IMR-90 (cell line): ENCODE measurements around the gene KCNH4. TPM values are rescaled to one million over a fixed set of nuclear protein-coding genes. Genes with fewer than 3 reads are reported as not detected.

Source experiments
- ATAC-seq: fragments of 200-7000 bp; cut with Tn5 transposase; 2 replicates; pipeline ENCODE4 v1.9.1; 2020; ENCODE audit warnings: low read depth, mild to moderate bottlenecking, moderate library complexity
- BruUV-seq: library from RNA; stranded (reverse); fragments of 400-500 nt; replicated peaks from 2 replicates; lab custom pipeline; 2021; lab: Mats Ljungman, UMichigan
- CTCF ChIA-PET: fragments of 300-600 bp; formaldehyde crosslinking; extraction: SDS; loops from one replicate; lab custom pipeline; 2021; ENCODE audit warnings: antibody characterized with exemption; lab: Yijun Ruan, JAX
- POLR2A ChIA-PET: fragments of 300-600 bp; sonication (Branson Sonifier 250); formaldehyde crosslinking; loops from one replicate; lab custom pipeline; 2022; ENCODE audit warnings: antibody characterized with exemption; ENCODE audit not compliant: unreplicated experiment; lab: Charles Lee
- DNase-seq: peaks from one replicate; pipeline ENCODE4 v3.0.0; 2013
- H2AFZ ChIP-seq: replicated peaks from 2 replicates; pipeline ENCODE3; 2013; ENCODE audit warnings: low read length, mild to moderate bottlenecking; ENCODE audit not compliant: poor library complexity
- H2AK5ac ChIP-seq: 2 replicates; pipeline ENCODE4 v1.6.1; 2013; ENCODE audit warnings: low read depth, low read length, inconsistent platforms
- H2AK9ac ChIP-seq: replicated peaks from 2 replicates; pipeline ENCODE3; 2013; ENCODE audit warnings: mild to moderate bottlenecking, low read depth, low read length, moderate library complexity; ENCODE audit not compliant: poor library complexity
- H2BK120ac ChIP-seq: 2 replicates; pipeline ENCODE4 v1.6.1; 2013; ENCODE audit warnings: low read depth, low read length, inconsistent platforms
- H2BK15ac ChIP-seq: 3 replicates; pipeline ENCODE4 v1.6.1; 2013; ENCODE audit warnings: low read depth, low read length, inconsistent platforms
- H2BK20ac ChIP-seq: 2 replicates; pipeline ENCODE4 v1.6.1; 2013; ENCODE audit warnings: low read depth, mild to moderate bottlenecking, inconsistent platforms, low read length, moderate library complexity
- H2BK5ac ChIP-seq: 2 replicates; pipeline ENCODE4 v1.6.1; 2013; ENCODE audit warnings: mild to moderate bottlenecking, low read depth, low read length, inconsistent platforms; ENCODE audit not compliant: poor library complexity, severe bottlenecking
- H3K14ac ChIP-seq: replicated peaks from 2 replicates; pipeline ENCODE4 v1.6.1; 2013; ENCODE audit warnings: low read depth, low read length, inconsistent platforms
- H3K18ac ChIP-seq: 2 replicates; pipeline ENCODE4 v1.6.1; 2013; ENCODE audit warnings: low read depth, low read length, control low read depth
- H3K23ac ChIP-seq: 2 replicates; pipeline ENCODE4 v1.6.1; 2013; ENCODE audit warnings: low read depth, low read length, inconsistent platforms
- H3K27ac ChIP-seq: 2 replicates; pipeline ENCODE4 v1.5.1; 2013; ENCODE audit warnings: mild to moderate bottlenecking, control low read depth, low read length; ENCODE audit not compliant: insufficient read depth
- H3K27me3 ChIP-seq: 2 replicates; pipeline ENCODE4 v1.6.1; 2013; ENCODE audit warnings: low read length; ENCODE audit not compliant: control insufficient read depth, insufficient read depth
- H3K36me3 ChIP-seq: 2 replicates; pipeline ENCODE4 v1.6.1; 2013; ENCODE audit warnings: low read length, mixed read lengths; ENCODE audit not compliant: control insufficient read depth, insufficient read depth
- H3K4ac ChIP-seq: 2 replicates; pipeline ENCODE4 v1.6.1; 2013; ENCODE audit warnings: low read depth, low read length, inconsistent platforms
- H3K4me1 ChIP-seq: 2 replicates; pipeline ENCODE4 v1.6.1; 2013; ENCODE audit warnings: low read length, mixed read lengths; ENCODE audit not compliant: control insufficient read depth, insufficient read depth
- H3K4me2 ChIP-seq: 2 replicates; pipeline ENCODE4 v1.6.1; 2013; ENCODE audit warnings: low read depth, mild to moderate bottlenecking, control low read depth, low read length, moderate library complexity
- H3K4me3 ChIP-seq: 2 replicates; pipeline ENCODE4 v1.5.1; 2013; ENCODE audit warnings: low read depth, mild to moderate bottlenecking, control low read depth, low read length, moderate library complexity; ENCODE audit not compliant: insufficient read depth
- H3K56ac ChIP-seq: 2 replicates; pipeline ENCODE4 v1.6.1; 2013; ENCODE audit warnings: low read length, inconsistent platforms; ENCODE audit not compliant: insufficient read depth; ENCODE audit errors: extremely low read depth
- H3K79me1 ChIP-seq, 2 experiments: 2 replicates each; pipeline ENCODE4 v1.6.1; 2013; ENCODE audit warnings: low read length in 2 of 2, inconsistent platforms in 1 of 2, low read depth in 1 of 2
- H3K9ac ChIP-seq: 2 replicates; pipeline ENCODE4 v1.6.1; 2013; ENCODE audit warnings: low read depth, low read length, control low read depth
- H3K9me1 ChIP-seq: 2 replicates; pipeline ENCODE4 v1.6.1; 2013; ENCODE audit warnings: low read length, inconsistent platforms; ENCODE audit not compliant: insufficient read depth
- H3K9me3 ChIP-seq: 2 replicates; pipeline ENCODE4 v1.6.1; 2013; ENCODE audit warnings: low read length; ENCODE audit not compliant: control insufficient read depth, insufficient read depth
- H4K20me1 ChIP-seq: 2 replicates; pipeline ENCODE4 v1.6.1; 2013; ENCODE audit warnings: low read length, inconsistent platforms; ENCODE audit not compliant: insufficient read depth
- H4K5ac ChIP-seq: 2 replicates; pipeline ENCODE4 v1.6.1; 2013; ENCODE audit warnings: mild to moderate bottlenecking, low read depth, low read length, control low read depth
- H4K8ac ChIP-seq, 2 experiments: 2 replicates each; pipeline ENCODE4 v1.6.1; 2013; ENCODE audit warnings: low read depth in 2 of 2, low read length in 2 of 2, control low read depth in 1 of 2, inconsistent platforms in 1 of 2
- H4K91ac ChIP-seq: 2 replicates; pipeline ENCODE4 v1.6.1; 2013; ENCODE audit warnings: low read depth, low read length, inconsistent platforms; ENCODE audit not compliant: insufficient read depth
- POLR2A ChIP-seq: IDR thresholded peaks from 2 replicates; pipeline ENCODE4 v1.6.1; 2012; ENCODE audit warnings: mild to moderate bottlenecking, low read depth, low read length
- WGBS, 2 experiments: methylation state at CpG; one replicate each; pipeline versions ENCODE4 v1.1.5 to v1.1.7; 2013; ENCODE audit warnings: missing lambda C conversion rate in 2 of 2; ENCODE audit not compliant: insufficient read length in 1 of 2; ENCODE audit errors: extremely low coverage in 2 of 2; 5-methylcytosine and 5-hydroxymethylcytosine counted together
- dilution Hi-C: fragments of 300-500 bp; cut with HindIII; formaldehyde crosslinking; loops from one replicate; pipeline ENCODE4 v1.14.3; 2018; ENCODE audit warnings: low sequenced_read_pairs; ENCODE audit not compliant: unreplicated experiment
- in situ Hi-C: fragments of 300-500 bp; cut with MboI; formaldehyde crosslinking; loops from 3 replicates; pipeline ENCODE4 v1.14.3; 2019; ENCODE audit warnings: low sequenced_read_pairs, inconsistent platforms, mixed read lengths
- intact Hi-C: fragments of 100-400 bp; cut with micrococcal nuclease; formaldehyde crosslinking; loops from 2 replicates; pipeline ENCODE4 v1.10.0; 2022
- polyA plus RNA-seq, 3 experiments: library from polyadenylated mRNA; depleted of rRNA; stranded (reverse); fragments of >200 nt; gene quantifications; 2 replicates each; pipeline ENCODE4 v1.2.3, GENCODE V29; 2012; ENCODE audit warnings: low replicate concordance in 1 of 3
- total RNA-seq: library from RNA; depleted of rRNA; stranded (reverse); fragments of >200 nt; gene quantifications from 2 replicates; pipeline ENCODE4 v1.2.3, GENCODE V29; 2012

The KCNH4 gene
- total and polyA plus RNA-seq, 2 of the 4 experiments (the other 2 are of a cell fraction) = 0.03 TPM; not detected in 1

DNA sequence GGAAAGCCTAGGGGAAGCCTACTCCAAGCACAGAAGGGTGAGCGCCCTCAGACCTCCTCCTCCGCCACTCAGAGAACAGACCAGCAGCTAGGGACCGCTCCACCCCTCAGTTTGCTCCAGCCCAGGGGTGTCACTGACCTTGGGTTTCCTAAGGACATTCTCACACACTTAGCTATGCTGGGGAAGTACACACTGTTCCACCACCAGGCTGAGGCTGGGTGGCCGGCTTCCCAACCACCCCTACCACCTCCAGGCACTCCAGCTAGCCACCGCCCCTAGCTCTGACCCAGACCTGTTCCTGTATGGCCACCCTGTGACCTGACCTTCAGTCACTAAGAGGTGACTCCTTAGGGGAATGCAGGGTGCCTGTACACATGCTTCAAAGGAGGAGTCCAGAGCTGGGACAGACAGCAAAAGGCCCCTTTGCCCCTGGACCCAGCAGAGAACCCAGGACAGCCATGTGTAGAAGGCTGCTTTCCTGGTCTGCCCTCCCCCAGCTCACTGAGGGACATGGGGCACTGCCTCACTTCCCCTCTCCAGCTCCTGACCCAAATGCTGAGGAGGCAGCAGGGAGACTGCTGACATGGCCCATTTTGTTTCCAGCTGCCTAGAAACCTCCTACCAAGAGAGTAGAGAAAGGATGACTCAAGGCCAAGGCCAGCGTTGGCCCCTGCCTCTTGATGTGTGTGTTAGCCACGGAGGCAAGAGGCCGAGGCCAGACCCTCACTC, 51.7 kb downstream of the KCNH4 start:
- Histone ChIP-seq H4K20me1 (peaks cover 45% of the 10 kb centered on the region), H3K36me3 (peaks cover 51% of the 10 kb centered on the region), H3K9me3 (no peaks in the 10 kb centered on the region)

More for the DNA sequence above, 51.7 kb downstream of the KCNH4 start:
- H2AK9ac ChIP-seq = no peak overlapping the region
- ChIA-PET POLR2A (no interaction called here), CTCF (no interaction called here)
- H4K91ac ChIP-seq = no peak overlapping the region
- H3K27me3 ChIP-seq = no peaks in the 10 kb centered on the region
- H3K14ac ChIP-seq = no peak overlapping the region
- no peak overlapping the region for H3K23ac ChIP-seq
- no peak for TF ChIP-seq POLR2A
- no peak overlapping the region for H2BK5ac ChIP-seq
- H3K4me3 ChIP-seq = no peak overlapping the region
- no peak overlapping the region for H2BK20ac ChIP-seq
- WGBS, 2 experiments = 100% methylated on average over 1 of the region's 8 CpGs; no CpG with 5 or more reads in 1 of the 2 experiments
- H3K4ac ChIP-seq = no peak overlapping the region
- H3K4me1 ChIP-seq = peaks cover 18% of the 10 kb centered on the region
- H3K27ac ChIP-seq = no peak overlapping the region
- H3K9ac ChIP-seq = no peak overlapping the region
- H2BK120ac ChIP-seq = no peak overlapping the region
- in situ Hi-C loops = no loop called here
- H2AK5ac ChIP-seq = no peak overlapping the region
- peaks cover 37% of the 10 kb centered on the region for H3K9me1 ChIP-seq
- H2AFZ ChIP-seq = no peak overlapping the region
- no peak overlapping the region for H2BK15ac ChIP-seq
- no peak overlapping the region for H4K8ac ChIP-seq
- no peak overlapping the region for H3K56ac ChIP-seq
- DNase-seq (no peak), ATAC-seq (no peak)
- BruUV-seq = no TSS peak
- H3K4me2 ChIP-seq = no peak overlapping the region
- no peak overlapping the region for H3K18ac ChIP-seq
- intact Hi-C loops = no loop called here
- H3K79me1 ChIP-seq = peaks cover 37 to 62% of the 10 kb centered on the region in 2 experiments
- no peak overlapping the region for H4K5ac ChIP-seq
- dilution Hi-C loops = no loop called here
